GM21526 (cell line): ENCODE measurements around the gene SCAF8.
"Not testable (repeated sequence)": the region's sequence is repeated elsewhere in the genome, so short reads cannot be mapped to it uniquely, and the experiment has no call there.

Experiments used
- ATAC-seq: cut with Tn5 transposase; IDR thresholded peaks from one replicate; pipeline ENCODE4 v1.9.1; 2021; ENCODE audit warnings: moderate library complexity; ENCODE audit not compliant: unreplicated experiment, low FRiP score

Gene SCAF8

DNA sequence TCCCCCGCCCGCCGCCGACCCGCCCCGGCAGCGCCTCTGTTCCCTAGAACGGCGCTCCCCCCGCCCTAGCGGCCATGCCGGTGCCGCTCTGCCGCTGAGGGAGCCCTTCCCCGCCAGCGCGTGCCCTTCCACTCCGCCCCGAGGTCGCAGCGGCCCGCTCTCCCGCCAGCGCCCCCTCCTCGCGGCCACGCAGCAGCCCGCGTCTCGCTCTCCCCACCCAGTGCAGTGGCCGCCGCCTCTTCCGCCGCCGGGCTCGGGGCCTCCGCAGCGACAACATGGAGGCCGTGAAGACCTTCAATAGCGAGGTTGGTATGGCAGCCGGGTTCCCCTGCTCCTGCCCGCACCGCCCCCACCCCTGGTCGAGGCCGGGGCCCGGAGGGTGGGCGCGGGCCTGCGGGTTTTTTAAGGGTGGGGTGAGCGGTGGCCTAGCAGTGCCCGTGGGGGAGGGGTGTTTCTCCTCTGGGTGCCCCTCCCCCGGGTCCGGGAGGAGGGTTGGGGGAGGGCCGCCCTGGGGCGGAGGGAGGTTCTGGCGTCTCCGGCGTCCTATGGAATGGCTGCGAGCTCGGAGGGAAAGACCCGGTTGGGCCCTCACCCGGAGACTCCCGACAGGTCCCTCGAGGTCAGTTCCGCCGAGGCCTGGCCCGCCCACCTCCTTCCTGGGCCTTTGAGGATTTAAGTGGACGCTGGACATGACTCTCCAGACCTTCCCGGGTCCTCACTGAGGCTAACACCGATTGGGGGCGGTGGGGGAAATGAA lies 588 bp downstream of the SCAF8 start:
- peak; percentile 63 for ATAC-seq

DNA sequence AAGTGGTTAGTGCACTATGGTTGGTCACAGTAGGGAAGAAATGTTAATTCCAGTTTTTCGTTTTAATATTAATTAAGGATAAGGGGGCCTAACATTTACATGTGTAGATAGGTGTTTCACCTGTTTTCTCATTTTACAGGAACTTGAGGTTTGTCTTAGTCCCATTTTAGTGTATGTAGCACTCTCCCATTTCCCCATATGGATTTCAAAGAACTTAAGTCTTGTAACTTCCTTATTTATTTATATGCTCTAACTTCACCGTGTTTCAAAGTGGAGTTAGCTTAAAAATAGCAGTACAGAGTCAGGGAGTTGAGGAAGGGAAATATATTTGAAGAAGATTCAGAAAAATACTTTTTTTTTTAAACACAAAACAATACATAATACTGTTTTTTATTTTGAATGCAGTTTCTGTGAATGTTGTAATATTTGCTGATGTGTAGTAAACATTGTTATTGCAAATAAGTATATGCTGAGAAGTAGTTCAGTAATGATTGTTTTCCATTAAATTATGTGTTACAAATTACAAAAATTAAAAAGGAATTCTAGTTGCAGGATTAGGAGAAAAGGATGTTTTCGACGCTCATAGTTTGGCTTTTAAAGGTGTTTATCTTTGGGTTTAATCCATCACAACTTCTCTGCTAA lies 3.5 kb downstream of the SCAF8 start:
- no peak for ATAC-seq

GRCh38 chr6:154737424-154737823 lies 4.2 kb downstream of the SCAF8 start:
- no peak for ATAC-seq

DNA sequence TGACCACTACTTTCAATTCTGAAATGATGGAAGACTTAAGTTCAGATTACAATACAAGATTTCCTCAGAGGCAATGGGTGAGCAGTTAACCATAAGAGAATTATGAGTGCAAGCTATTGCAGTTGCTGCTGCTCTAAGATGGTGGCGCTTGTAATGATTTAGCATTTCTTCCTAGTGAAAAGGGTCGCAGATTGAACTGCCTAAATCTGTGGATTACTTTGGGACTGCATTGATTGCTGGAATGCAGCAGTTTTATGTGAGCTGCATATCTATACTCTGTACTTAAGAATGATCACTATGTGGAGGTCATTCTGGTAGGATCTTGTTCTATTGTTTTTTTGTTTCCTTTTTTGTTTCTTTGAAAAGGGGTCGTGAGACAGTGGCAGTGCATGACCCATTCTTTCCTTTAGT lies 5.3 kb downstream of the SCAF8 start:
- no peak for ATAC-seq

DNA sequence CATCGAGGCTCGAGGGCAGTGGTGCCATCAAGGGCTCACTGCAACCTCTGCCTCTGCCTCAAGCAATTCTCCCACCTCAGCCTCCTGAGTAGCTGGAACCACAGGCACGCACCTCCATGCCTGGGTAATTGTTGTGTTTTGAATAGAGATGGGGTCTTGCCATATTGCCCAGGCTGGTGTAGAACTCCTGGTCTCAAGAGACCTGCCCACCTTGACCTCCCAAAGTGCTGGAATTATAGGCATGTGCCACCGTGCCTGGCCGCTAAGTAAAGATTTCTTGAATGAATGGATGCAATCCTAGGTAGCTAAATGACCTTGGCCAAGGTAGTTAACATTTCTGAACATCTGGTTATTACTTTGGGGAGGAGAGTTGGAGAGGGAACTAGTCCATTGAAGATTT lies 7.4 kb downstream of the SCAF8 start:
- no peak for ATAC-seq

DNA sequence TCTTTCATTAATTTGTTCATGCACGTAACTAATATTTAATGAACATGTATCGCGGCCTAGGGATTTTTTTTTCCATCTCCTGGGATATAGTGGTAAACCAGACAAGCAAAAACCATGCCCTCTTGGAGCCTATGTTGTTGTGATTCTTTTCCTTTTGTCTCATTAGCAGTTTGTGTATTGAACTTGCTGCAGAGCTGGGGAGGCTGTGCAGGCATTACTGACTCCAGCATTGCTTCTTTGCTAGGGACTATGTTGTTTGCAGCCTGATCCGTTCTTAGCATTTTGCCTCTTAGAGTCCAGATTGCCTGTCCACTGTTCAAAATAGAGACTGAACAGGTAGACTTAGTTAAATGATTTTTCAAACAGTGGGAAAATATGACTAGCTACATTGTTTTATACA lies 9.7 kb downstream of the SCAF8 start:
- no peak for ATAC-seq

DNA sequence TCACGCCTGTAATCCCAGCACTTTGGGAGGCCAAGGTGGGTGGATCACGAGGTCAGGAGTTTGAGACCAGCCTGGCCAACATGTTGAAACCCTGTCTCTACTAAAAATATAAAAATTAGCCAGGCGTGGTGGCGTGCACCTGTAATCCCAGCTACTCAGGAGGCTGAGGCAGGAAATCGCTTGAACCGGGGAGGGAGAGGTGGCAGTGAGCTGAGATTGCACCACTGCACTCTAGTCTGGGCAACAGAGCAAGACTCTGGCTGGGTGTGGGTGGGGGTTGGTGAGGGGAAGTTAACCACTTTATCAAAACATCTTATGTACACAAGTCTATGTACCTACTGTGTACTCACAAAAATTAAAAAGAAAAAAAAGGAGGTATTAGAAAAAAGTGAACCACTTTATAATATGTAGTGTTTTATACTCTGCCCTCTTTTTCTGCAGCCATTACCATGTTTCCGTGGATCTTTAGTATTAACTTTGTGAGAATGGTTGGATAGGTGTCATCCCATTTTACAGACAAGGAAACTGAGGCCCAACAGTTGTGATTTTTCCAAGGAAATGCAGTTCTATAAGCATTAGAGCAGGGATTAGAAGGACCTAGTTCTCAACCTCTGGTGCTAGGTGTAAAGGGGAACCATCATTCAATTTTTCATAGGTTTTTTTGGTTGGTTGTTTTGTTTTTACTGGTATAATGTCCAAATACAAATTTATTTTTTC lies 11.0 kb downstream of the SCAF8 start:
- ATAC-seq = not testable (repeated sequence)

- no peak for ATAC-seq
These were observed 12.0 kb downstream of the SCAF8 start for GRCh38 chr6:154745243-154745642.

DNA sequence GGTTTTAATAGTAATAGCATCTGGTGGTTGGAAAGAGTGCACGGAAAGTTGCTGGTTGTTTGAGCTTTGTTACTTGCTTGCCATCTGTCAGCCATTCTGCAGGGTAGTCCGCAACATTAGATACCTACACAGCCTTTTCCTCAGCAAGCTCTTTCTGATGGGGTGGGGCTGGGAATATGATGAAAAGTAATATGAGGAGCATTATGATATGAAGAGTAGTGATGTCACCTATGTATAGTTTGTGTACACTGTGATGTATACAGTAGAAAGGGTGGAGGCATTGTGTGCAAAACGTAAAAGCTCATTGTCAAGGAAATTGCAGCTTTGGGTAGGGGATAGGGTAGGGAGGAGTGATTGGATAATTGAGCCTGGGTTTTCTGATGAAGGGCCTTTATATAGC lies 16.1 kb downstream of the SCAF8 start:
- ATAC-seq = no peak

- ATAC-seq = no peak
These were observed 18.0 kb downstream of the SCAF8 start for GRCh38 chr6:154751011-154751800.

DNA sequence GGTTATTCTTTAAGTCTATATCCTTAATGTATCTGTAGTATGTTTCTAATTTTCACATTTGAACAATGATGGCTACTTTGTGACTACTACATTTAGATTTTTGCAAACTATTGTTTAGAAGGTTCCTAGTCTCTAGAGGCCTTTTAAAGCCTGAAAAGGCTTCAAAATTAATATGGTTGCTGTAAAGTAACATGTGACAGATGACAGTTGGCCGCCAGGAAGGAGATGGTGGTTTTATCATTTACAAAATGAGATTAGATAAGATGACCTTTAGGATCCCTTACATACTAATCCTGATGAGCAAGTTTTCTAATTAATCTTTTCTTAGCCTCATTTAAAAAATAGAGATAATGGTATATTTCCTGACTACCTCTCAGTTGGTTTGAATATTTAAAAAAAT lies 18.8 kb downstream of the SCAF8 start:
- ATAC-seq = no peak

GRCh38 chr6:154754152-154754551 lies 20.9 kb downstream of the SCAF8 start:
- no peak for ATAC-seq

GRCh38 chr6:154757352-154758050 lies 24.3 kb downstream of the SCAF8 start:
- ATAC-seq = no peak

DNA sequence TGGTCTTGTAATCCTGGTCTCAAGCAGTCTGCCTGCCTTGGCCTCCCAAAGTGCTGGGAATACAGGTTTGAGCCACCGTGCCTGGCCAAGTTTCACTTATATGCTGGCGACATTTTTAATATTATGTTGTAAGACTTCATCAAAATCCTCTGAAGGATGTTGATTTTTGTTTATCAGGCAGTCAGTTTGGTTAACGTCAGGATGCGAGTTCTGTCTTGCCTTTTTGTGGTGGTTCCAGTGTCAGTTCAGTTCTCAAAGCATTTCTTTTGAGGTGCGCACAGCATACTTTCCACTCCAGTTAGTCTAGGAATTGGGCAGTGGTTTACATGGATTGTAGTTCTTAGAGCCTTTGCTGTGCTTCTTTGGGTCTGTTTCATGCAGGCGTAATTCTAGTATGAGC lies 24.9 kb downstream of the SCAF8 start:
- ATAC-seq = no peak

DNA sequence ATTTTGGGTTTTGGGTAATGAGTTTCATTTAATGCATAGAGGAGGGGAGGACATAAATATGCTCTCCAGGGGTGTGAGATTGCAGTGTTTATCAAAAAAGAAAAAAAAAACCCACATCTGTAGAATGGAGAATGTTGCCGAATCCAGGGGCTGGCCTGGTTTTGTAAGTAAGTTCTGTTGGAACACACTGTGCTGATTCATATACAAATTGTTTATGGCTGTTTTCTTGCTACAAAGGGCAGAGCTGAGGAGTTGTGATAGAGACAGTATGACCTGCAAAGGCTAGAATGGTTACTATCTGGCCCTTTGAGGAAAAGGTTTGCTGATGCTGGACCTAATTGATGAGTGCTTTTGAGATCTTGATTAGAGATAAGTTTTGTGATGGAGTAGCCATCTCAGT lies 30.4 kb downstream of the SCAF8 start:
- ATAC-seq = no peak

DNA sequence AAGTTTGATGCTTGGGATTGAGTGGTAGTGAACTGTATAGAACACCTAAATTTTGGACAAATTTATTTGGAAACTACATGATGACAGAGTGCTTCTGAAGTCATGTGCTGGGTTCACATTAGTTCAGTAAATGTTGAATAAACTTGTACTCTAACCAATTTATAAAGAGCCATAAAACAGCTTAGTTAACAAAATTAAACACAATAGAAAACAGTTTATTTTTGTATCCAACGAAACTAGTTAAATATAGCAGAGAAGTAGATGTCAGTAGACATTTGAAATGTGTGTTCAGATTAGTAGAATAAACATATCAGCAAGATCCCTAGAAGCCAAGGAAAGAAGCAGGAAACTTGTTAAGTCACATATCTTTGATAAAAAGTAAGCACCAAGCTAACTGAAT lies 32.1 kb downstream of the SCAF8 start:
- ATAC-seq = no peak

DNA sequence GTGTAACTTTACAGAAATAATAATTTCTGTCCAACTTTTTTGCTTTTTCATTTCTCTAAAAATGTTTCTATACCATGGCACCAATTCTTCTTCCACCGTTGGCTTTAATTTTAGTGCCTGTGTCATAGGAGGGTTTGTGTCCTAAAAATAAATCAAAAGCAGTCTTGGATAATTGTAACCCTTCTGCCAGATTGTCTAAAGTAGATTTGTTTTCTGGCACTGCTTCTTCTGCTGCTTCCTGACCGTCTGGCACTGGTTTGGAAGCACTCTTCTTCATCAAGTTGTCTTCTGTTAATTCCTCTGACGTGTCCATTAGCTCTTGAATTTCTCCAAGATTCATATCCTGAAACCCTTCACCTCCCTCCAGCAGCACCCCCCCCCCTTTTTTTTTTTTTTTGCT lies 33.1 kb downstream of the SCAF8 start:
- ATAC-seq = no peak

DNA sequence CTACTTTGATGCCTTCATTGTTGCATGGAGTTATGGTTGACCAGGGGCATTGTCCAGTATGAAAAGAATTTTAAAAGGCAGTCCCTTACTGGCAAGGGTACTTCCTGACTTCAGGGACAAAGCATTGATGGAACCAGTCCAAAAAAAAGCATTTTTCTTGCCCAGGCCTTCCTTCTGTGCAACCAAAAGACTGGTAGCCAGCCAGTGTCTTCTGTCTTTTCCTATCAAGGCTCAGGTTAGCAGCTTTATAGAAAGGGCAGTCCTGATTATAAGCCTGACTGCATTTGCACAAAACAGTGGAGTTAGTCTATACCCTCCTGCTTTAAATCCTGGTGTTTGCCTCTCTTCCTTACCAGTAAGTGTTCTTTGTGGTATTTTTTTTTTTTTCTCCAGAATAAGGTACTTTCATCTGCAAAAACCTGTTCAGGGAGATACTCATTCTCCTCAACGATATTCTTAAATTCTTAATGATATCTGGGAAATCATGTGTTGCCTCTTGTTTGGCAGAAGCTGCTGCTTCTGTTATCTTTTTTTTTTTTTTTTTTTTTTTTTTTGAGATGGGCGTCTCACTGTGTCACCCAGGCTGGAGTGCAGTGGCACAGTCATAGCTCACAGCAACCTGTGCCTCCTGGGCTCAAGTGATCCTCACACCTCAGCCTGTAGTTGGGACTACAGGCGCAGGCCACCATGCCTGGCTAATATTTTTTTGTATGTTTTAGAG lies 33.9 kb downstream of the SCAF8 start:
- ATAC-seq = no peak

DNA sequence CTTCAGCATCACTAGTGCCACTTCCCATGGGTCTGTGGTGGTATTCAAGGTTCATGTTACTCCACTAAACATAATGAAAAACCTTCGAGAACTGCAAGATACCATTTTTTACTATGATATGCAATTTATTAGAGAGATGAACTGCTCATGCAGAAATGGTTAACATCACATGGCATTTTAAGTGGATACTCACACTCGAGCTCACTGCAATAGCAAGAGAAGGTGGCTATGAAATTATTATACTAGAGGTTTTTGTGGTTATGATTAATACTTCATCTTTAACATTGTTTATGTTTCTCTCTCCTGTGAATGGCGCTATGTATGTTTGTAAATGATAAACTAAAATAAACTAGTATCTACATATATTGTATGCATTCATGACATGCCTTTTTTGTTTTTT lies 35.1 kb downstream of the SCAF8 start:
- no peak for ATAC-seq

GRCh38 chr6:154773610-154774089 lies 40.4 kb downstream of the SCAF8 start:
- peak; percentile 94 for ATAC-seq
